ENCODE results near the gene CACNG8.
A peak's percentile ranks its signal among the peaks of the same experiment; 100 is the strongest.

CACNG8 gene

GRCh38 chr19:53971673-53972072 lies 8.9 kb downstream of the CACNG8 start:
- in situ Hi-C loops (cut with HindIII; ENCODE audit: low sequenced_read_pairs) = no loop called here
- no peak overlapping the region for H3K4me3 ChIP-seq (ENCODE audit: low read depth, low read length)
- DNase-seq (ENCODE audit: low read depth, low spot score) = no peak
- TF ChIP-seq CTCF (IDR thresholded peaks at IDR 0.05; ENCODE audit: low read depth, low read length) = no peak

- DNase-seq (ENCODE audit: low read depth, low spot score) = peak; percentile 80
- H3K4me3 ChIP-seq (ENCODE audit: low read depth, low read length) = peak overlapping the region; percentile 20
- no peak for TF ChIP-seq CTCF (IDR thresholded peaks at IDR 0.05; ENCODE audit: low read depth, low read length)
- in situ Hi-C loops (cut with HindIII; ENCODE audit: low sequenced_read_pairs) = no loop called here
Observed at GRCh38 chr19:53977429-53977990, 14.8 kb downstream of the CACNG8 start.

- in situ Hi-C loops (cut with HindIII; ENCODE audit: low sequenced_read_pairs) = no loop called here
- peak; percentile 87 for DNase-seq (ENCODE audit: low read depth, low spot score)
- no peak for TF ChIP-seq CTCF (IDR thresholded peaks at IDR 0.05; ENCODE audit: low read depth, low read length)
- peak overlapping the region; percentile 20 for H3K4me3 ChIP-seq (ENCODE audit: low read depth, low read length)
Observed at GRCh38 chr19:53977991-53978731, 15.4 kb downstream of the CACNG8 start.

GRCh38 chr19:53978975-53979801 lies 16.5 kb downstream of the CACNG8 start:
- no peak for DNase-seq (ENCODE audit: low read depth, low spot score)
- H3K4me3 ChIP-seq (ENCODE audit: low read depth, low read length) = peak overlapping the region; percentile 42
- TF ChIP-seq CTCF (IDR thresholded peaks at IDR 0.05; ENCODE audit: low read depth, low read length) = no peak
- in situ Hi-C loops (cut with HindIII; ENCODE audit: low sequenced_read_pairs) = no loop called here

- peak; percentile 24 for DNase-seq (ENCODE audit: low read depth, low spot score)
- in situ Hi-C loops (cut with HindIII; ENCODE audit: low sequenced_read_pairs) = no loop called here
- no peak for TF ChIP-seq CTCF (IDR thresholded peaks at IDR 0.05; ENCODE audit: low read depth, low read length)
Observed at GRCh38 chr19:53980539-53981375, 18.0 kb downstream of the CACNG8 start.

More at GRCh38 chr19:53980539-53981375, 18.0 kb downstream of the CACNG8 start:
- H3K4me3 ChIP-seq (ENCODE audit: low read depth, low read length) = peak overlapping the region; percentile 42

Data from astrocyte of the spinal cord (primary cell).